ENCODE results near the gene CNNM3.

- TF ChIP-seq MAX (IDR thresholded peaks at IDR 0.05) (no peak), ATF3 (IDR thresholded peaks at IDR 0.05) (no peak), TAF1 (conservative IDR thresholded peaks at IDR 0.05) (no peak), CTCF (IDR thresholded peaks at IDR 0.05; ENCODE audit: low read depth, low read length, missing input control) (no peak), RAD21 (IDR thresholded peaks at IDR 0.05) (no peak), REST (IDR thresholded peaks at IDR 0.05) (no peak), NR2F2 (IDR thresholded peaks at IDR 0.05) (no peak), YY1 (IDR thresholded peaks at IDR 0.05) (no peak), ZBTB33 (IDR thresholded peaks at IDR 0.05) (no peak), SP1 (IDR thresholded peaks at IDR 0.05) (no peak), RXRA (IDR thresholded peaks at IDR 0.05) (no peak), HNF4A (conservative IDR thresholded peaks at IDR 0.05) (no peak), JUND (IDR thresholded peaks at IDR 0.05) (no peak), GABPA (IDR thresholded peaks at IDR 0.05 in 1 of 2, conservative IDR thresholded peaks at IDR 0.05 in 1 of 2) (no peak)
These were observed 45.4 kb upstream of the CNNM3 start for GRCh38 chr2:96770442-96771202.

All from liver (tissue), 3 donors.